Stomach (tissue), 9 donors: ENCODE results near the gene MBP. TPM values are rescaled to one million over a fixed set of nuclear protein-coding genes. Genes with fewer than 3 reads are reported as not detected.
A peak's percentile ranks its signal among the peaks of the same experiment; 100 is the strongest.

Source experiments
- DNase-seq, 2 donors: peaks; one replicate each; pipeline versions ENCODE4 v3.0.0 to v3.0.0-alpha.2; 2013 to 2019
- H3K27ac ChIP-seq, 5 donors: fragments of 200-600 bp in 4 of 5; sonication (generic) in 4 of 5; one replicate each; pipeline ENCODE4 v1.5.1; 2013 to 2019; ENCODE audit warnings: mild to moderate bottlenecking in 1 of 5, moderate library complexity in 1 of 5
- H3K27me3 ChIP-seq, 3 donors: fragments of 200-600 bp; sonication (generic); one replicate each; pipeline ENCODE4 v1.5.1; 2017 to 2019; ENCODE audit warnings: mixed run types in 1 of 3
- H3K36me3 ChIP-seq, 4 donors: fragments of 200-600 bp; sonication (generic); 1 replicate in 3 of 4; 2 replicates in 1 of 4; pipeline ENCODE4 v1.5.1; 2016 to 2019
- H3K4me1 ChIP-seq, 4 donors: fragments of 200-600 bp; sonication (generic); one replicate each; pipeline ENCODE4 v1.5.1; 2016 to 2019
- H3K4me3 ChIP-seq, 4 donors: fragments of 200-600 bp; sonication (generic) in 3 of 4; one replicate each; pipeline ENCODE4 v1.5.1; 2016 to 2019; ENCODE audit warnings: mild to moderate bottlenecking in 1 of 4
- H3K9me3 ChIP-seq, 4 donors: fragments of 200-600 bp; sonication (generic); one replicate each; pipeline ENCODE4 v1.5.1; 2016 to 2019
- CTCF ChIP-seq, 7 experiments: fragments of 450-650 bp in 4 of 7; fragments of 200-600 bp in 3 of 7; sonication (generic) in 3 of 7; IDR thresholded peaks; one replicate each; pipeline ENCODE4 v1.5.1; 2016 to 2019; ENCODE audit warnings: antibody characterized with exemption in 7 of 7, control low read depth in 2 of 7, mild to moderate bottlenecking in 1 of 7
- EP300 ChIP-seq: sonication (generic); formaldehyde crosslinking; IDR thresholded peaks from one replicate; pipeline ENCODE4 v1.6.1; 2017; ENCODE audit warnings: antibody characterized with exemption
- POLR2A ChIP-seq, 4 donors: fragments of 450-650 bp; IDR thresholded peaks; one replicate each; pipeline ENCODE4 v1.6.1; 2016; ENCODE audit warnings: antibody characterized with exemption in 4 of 4, control low read depth in 2 of 4, mild to moderate bottlenecking in 1 of 4, moderate library complexity in 1 of 4
- POLR2AphosphoS5 ChIP-seq, 3 donors: sonication (generic); formaldehyde crosslinking; IDR thresholded peaks; one replicate each; pipeline ENCODE4 v1.6.1; 2016; ENCODE audit warnings: antibody characterized with exemption in 3 of 3
- WGBS, 5 donors: extraction: QIAGEN DNeasy Blood & Tissue Kit in 3 of 5; methylation state at CpG; one replicate each; pipeline versions ENCODE4 v1.1.5 to v1.1.7; 2013 to 2018; 5-methylcytosine and 5-hydroxymethylcytosine counted together
- intact Hi-C: fragments of 100-400 bp; cut with DNase I; formaldehyde crosslinking; loops from one replicate; pipeline ENCODE4 v1.15.1; 2023; ENCODE audit warnings: low total_unique reads
- polyA plus RNA-seq, 3 donors: library from polyadenylated mRNA; stranded (reverse); fragments of 200-250 nt; gene quantifications; one replicate each; pipeline ENCODE4 v1.2.3, GENCODE V29; 2013
- total RNA-seq, 5 donors: library from RNA; depleted of rRNA; stranded (reverse); fragments of >200 nt; gene quantifications; one replicate each; pipeline versions ENCODE4 v1.1.0 to v1.2.3, GENCODE V29; 2014 to 2016
- donor health status: healthy with polysubstance abuse.
- donor health status: Bipolar disorder and iron deficiency.
- donor health status: healthy.

MBP gene
- total and polyA plus RNA-seq, 8 donors: 7.9 to 407 (median 33.3) TPM

- 26 to 40% (median 34%) methylated on average over 14 of the region's 14 CpGs for WGBS, 5 donors
- no peak for TF ChIP-seq EP300
- peak in 1 of 7 experiments; percentile 22 for TF ChIP-seq CTCF (IDR thresholded peaks at IDR 0.05)
- peak in 2 of 3 donors; percentile 71 to 77 for TF ChIP-seq POLR2AphosphoS5 (IDR thresholded peaks at IDR 0.05)
- TF ChIP-seq POLR2A (IDR thresholded peaks at IDR 0.05): no peak
- Histone ChIP-seq H3K9me3 (no peaks in the 10 kb centered on the region), H3K27ac (peak overlapping the region; percentile 60 to 93 (median 83)), H3K27me3 (no peaks in the 10 kb centered on the region), H3K4me1 (peaks cover 65 to 97% (median 82%) of the 10 kb centered on the region in 4 donors), H3K36me3 (peaks cover 0 to 21% (median 15%) of the 10 kb centered on the region in 4 donors), H3K4me3 (peak overlapping the region in 1 of 4 donors; percentile 22)
- intact Hi-C loops: no loop called here
- peak; percentile 72 to 91 for DNase-seq
Observed at GRCh38 chr18:77067291-77068061, 65.1 kb downstream of the MBP start.

GRCh38 chr18:77066689-77067088 lies 65.9 kb downstream of the MBP start:
- TF ChIP-seq EP300 (no peak), CTCF (IDR thresholded peaks at IDR 0.05) (no peak), POLR2A (IDR thresholded peaks at IDR 0.05) (no peak), POLR2AphosphoS5 (IDR thresholded peaks at IDR 0.05) (no peak)
- H3K4me3 ChIP-seq: no peak overlapping the region
- H3K36me3 ChIP-seq: peaks cover 0 to 29% (median 15%) of the 10 kb centered on the region in 4 donors
- H3K27me3 ChIP-seq: no peaks in the 10 kb centered on the region
- peak overlapping the region; percentile 60 to 93 (median 83) for H3K27ac ChIP-seq
- no peaks in the 10 kb centered on the region for H3K9me3 ChIP-seq
- WGBS, 5 donors: 78 to 90% (median 83%) methylated on average over 9 of the region's 9 CpGs
- no peak for DNase-seq
- intact Hi-C loops: no loop called here
- H3K4me1 ChIP-seq: peaks cover 66 to 97% (median 82%) of the 10 kb centered on the region in 4 donors

- intact Hi-C loops: no loop called here
- 94 to 98% (median 98%) methylated on average over 9 of the region's 9 CpGs for WGBS, 5 donors
- Histone ChIP-seq H3K4me3 (no peak overlapping the region), H3K27ac (peak overlapping the region; percentile 59 to 93 (median 83)), H3K36me3 (peaks cover 0 to 29% (median 15%) of the 10 kb centered on the region in 4 donors), H3K27me3 (no peaks in the 10 kb centered on the region), H3K4me1 (peaks cover 66 to 97% (median 81%) of the 10 kb centered on the region in 4 donors), H3K9me3 (no peaks in the 10 kb centered on the region)
- DNase-seq: no peak
- TF ChIP-seq POLR2AphosphoS5 (IDR thresholded peaks at IDR 0.05) (no peak), POLR2A (IDR thresholded peaks at IDR 0.05) (no peak), CTCF (IDR thresholded peaks at IDR 0.05) (no peak), EP300 (no peak)
Observed at GRCh38 chr18:77066101-77066500, 66.5 kb downstream of the MBP start.

GRCh38 chr18:77065221-77065981 lies 67.2 kb downstream of the MBP start:
- peak overlapping the region; percentile 59 to 93 (median 83) for H3K27ac ChIP-seq
- peaks cover 0 to 29% (median 11%) of the 10 kb centered on the region in 4 donors for H3K36me3 ChIP-seq
- 54 to 65% (median 58%) methylated on average over 13 of the region's 13 CpGs for WGBS, 5 donors
- H3K27me3 ChIP-seq: no peaks in the 10 kb centered on the region
- no peaks in the 10 kb centered on the region for H3K9me3 ChIP-seq
- H3K4me3 ChIP-seq: no peak overlapping the region
- peaks cover 69 to 97% (median 82%) of the 10 kb centered on the region in 4 donors for H3K4me1 ChIP-seq
- intact Hi-C loops: no loop called here
- TF ChIP-seq POLR2AphosphoS5 (IDR thresholded peaks at IDR 0.05) (peak in 2 of 3 donors; percentile 46 to 54), POLR2A (IDR thresholded peaks at IDR 0.05) (no peak)
- DNase-seq: peak; percentile 53 to 70
